ENCODE data around the gene NOXA1.

NOXA1 gene

DNA sequence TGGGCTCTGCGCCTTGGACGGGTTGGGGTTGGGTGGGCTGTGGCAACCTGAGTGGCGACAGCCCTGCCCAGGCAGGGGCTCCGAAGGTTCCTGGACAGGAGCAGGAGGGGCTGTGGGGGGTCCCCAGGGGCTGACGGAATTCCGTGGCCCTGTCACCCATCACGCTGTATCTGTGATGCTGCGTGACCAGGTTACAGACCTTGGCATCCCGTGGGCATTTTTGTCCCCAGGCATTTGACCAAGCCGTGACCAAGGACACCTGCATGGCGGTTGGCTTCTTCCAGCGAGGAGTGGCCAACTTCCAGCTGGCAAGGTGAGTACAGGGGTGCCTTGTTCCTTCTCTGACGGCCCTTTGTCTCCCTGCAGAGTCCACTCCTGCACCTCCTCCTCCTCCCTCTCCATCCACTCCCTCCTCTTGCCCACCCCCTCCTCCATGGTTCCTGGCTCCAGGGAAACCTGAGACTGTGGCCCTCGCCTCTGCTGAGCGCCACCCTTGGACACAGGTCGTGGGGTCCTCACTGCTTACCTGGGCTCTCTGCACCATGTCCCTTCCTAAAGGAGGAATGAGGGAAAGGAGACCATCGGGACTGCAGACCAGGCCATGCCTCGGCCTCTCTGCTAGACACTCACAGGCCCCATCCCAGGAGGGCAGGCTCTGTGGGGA, 3.0 kb downstream of the NOXA1 start:
- DNase-seq (ENCODE audit: insufficient read length, low spot score) = no peak
- FAIRE-seq = no peak

DNA sequence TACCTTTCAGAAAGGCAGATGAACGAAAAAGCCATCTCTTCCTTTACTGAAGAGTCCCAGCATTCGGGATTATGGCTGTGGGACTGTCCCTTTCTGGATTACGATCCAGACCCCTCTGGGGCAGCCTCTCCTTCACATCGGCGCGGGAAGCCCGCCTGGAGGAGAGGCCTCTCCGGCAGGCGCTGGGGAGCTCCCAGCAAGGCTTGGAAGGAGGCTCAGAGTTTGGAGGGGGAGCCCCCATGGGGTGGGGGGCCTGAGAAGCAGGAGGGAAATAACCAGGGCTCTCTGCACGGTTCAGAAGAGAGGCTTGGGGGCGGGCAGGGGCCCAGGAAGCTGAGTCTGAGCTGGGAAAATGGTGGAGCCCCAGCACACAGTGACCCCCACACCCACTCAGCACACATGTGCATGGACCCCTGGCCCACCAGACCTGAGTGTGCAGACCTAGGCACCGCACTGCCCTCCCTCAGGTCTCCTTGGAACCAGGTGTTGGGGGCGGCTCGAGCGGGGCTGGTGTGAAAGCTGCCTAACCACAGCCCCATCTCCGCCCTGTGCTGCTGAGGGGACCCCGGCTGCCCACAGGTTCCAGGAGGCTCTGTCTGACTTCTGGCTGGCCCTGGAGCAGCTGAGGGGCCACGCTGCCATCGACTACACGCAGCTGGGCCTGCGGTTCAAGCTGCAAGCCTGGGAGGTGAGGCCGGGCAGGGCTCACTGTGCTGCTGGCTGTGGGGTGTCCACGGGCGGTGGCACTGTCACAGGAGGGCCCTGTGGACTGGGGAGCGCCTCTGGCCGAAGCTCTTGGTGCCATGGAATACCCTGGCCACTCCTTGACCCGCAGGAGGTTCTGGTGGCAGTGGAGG, 4.5 kb downstream of the NOXA1 start:
- no peak for DNase-seq (ENCODE audit: insufficient read length, low spot score)
- FAIRE-seq = no peak

DNA sequence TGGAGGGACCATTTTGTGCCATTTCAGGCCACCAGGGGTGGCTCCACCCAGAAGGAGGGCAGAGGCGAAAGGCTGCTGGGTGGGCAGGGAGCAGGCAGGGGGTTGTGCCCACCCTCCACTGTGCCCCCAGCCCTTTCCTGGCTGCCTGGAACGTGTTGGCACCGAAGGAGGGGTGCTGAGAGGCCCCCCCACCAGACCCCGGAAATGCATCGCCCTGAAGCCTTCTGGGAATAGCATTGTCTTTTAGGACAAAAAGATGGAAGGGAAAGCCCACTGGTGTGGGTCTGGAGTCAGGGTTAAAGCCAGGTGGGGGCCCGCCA, 5.1 kb downstream of the NOXA1 start:
- DNase-seq (ENCODE audit: insufficient read length, low spot score) = no peak
- FAIRE-seq = no peak

DNA sequence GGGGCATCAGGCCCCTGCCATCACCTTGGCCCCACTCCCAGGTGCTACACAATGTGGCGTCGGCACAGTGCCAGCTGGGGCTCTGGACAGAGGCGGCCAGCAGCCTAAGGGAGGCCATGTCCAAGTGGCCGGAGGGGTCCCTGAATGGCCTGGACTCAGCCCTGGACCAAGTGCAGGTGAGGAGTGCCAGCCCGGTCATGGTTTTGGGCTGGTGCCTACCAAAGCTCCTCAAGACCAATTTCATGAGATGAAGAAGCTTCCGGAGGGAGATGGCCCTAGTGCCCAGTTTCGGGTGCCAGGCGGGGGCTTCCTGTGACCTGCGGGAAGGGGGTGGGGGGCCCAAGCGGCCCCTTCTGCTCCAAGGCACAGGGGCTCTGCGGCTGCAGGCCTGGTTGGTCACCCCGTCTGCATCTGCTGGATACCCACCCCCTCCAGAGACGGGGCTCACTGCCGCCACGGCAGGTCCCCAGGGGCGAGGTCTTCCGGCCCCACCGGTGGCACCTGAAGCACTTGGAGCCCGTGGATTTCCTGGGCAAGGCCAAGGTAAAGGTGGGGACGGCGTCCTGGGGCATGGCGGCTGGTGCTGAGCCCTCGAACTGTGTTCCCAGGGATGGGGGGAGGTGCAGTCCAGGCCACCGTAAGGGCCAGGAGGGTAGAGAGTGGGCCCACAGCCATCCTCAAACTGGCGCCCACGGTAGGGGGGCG, 5.8 kb downstream of the NOXA1 start:
- FAIRE-seq = no peak
- no peak for DNase-seq (ENCODE audit: insufficient read length, low spot score)

DNA sequence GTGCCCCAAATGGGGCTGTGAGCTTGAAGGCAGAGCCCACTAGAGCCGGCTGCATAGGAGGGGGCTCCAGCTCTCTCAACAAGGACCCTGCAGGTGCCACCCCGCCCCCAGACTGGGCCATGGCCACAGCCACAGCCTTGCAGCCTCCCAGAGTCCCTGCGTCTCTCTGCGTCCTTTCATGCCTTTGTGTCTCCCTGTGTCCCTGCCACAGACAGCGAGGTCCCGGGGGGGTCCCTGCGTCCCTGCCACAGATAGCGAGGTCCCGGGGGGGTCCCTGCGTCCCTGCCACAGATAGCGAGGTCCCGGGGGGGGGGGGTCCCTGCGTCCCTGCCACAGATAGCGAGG, 6.3 kb downstream of the NOXA1 start:
- no peak for DNase-seq (ENCODE audit: insufficient read length, low spot score)

DNA sequence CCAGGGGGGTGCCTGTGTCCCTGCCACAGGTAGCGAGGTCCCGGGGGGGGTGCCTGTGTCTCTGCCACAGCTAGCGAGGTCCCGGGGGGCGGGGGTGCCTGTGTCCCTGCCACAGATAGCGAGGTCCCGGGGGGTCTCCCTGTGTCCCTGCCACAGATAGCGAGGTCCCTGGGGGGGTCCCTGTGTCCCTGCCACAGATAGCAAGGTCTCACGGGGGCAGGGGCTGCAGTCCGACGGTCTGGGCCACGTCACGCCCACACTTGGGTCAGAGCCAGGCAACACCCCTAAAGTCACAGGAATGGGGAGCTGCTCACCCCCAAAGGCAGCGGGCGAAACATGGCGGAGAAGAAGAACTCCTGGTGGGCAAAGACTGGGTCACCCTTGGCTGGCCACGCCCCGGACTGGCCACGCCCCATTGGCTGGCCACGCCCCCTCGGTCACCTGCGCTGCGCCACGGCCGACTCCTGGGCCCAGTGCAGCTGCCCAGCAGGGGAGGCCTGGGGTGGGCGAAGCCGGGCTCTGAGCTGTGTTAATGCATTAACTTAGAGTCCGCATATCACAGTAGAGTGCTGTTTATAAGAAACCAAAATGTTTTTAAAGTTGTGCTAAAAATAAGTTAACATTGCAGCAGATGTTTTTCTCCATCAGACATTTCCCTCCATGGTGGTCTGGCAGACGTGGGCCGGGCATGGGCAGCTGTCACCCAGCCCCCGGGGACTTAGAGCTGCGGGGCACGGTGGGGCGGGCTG, 7.0 kb downstream of the NOXA1 start:
- DNase-seq (ENCODE audit: insufficient read length, low spot score) = no peak
- FAIRE-seq = no peak

More for the DNA sequence above, 6.3 kb downstream of the NOXA1 start:
- no peak for FAIRE-seq

DNA sequence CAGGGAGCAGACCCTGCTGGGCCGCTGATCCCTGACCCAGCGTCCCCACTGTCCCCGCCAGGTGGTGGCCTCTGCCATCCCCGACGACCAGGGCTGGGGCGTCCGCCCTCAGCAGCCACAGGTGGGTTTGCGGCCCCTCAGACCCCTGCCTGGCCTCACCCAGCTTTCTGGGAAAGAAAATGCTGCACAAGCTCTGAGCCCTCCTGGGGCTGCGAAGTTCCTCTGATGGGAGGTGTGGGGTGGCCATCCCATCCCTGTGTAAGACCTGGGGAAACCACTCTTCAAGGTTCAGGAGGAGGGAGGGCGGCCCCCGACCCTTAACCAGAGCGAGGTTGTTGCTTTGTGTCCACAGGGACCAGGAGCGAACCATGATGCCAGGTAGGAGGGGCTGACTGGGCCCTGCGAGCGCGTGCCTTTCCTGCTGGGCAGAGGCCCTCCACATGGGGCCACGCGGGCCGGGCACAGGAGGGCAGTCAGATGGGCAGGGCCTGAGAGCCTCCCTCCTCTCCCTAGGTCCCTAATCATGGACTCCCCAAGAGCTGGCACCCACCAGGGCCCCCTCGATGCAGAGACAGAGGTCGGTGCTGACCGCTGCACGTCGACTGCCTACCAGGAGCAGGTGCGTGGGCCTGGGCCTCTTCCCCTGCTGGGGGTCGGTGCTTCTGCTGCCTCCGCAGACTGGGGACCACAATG, 7.7 kb downstream of the NOXA1 start:
- no peak for DNase-seq (ENCODE audit: insufficient read length, low spot score)
- FAIRE-seq = no peak

DNA sequence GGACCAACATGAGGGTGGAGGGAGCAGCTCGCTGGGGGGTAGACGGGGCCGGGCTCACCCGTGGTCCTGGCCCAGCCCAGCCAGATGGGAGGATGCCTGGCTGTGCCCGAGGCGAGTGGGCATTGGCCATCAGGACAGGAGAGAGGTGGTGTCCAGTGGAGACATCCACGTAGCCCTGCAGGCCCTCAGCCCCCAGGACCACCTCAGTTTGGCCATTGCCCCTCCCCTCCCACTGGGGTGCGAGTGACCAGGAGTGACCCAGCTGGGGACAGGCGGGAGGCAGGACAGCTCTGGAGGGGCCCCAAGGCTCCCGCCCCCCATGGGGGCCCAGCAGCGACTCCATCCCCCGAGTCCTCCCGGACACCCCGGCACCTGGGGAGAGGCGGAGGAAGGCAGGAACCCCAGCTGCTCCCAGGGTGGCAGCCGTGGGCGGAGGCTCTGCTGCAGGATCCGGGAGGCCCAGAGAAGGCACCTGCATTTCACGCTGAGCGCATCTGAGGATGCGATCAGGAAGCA, 8.3 kb downstream of the NOXA1 start:
- no peak for FAIRE-seq

DNA sequence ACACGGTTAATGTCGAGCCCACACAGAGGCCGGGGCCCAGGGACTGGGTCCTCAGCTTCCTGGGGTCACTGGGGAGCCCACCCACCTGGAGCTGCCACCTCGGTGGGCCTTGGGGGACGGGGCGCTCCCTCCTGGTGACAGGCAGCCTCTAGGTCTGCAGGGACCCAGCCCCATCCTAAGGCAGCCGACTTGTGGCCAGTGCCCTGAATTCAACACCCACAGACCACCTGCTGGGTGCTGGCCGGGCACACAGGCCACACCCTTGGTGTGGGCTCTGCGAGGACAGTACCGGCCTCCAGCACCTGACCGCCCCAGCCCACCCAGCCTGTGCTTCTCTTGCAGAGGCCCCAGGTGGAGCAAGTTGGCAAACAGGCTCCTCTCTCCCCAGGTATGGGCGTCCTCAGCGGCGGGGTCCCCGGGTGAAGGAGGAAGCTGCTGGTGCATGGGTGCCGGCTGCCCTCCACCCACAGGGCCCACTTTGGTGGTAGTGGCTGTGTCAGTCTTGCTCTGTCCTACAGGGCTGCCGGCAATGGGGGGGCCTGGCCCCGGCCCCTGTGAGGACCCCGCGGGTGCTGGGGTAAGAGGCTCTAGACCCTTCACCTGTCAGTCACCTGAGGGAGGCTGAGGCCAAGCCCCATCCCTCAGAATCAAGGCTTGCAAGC, 9.6 kb downstream of the NOXA1 start:
- DNase-seq (ENCODE audit: insufficient read length, low spot score) (no peak), FAIRE-seq (no peak)

More for the DNA sequence above, 8.3 kb downstream of the NOXA1 start:
- DNase-seq (ENCODE audit: insufficient read length, low spot score) = no peak

DNA sequence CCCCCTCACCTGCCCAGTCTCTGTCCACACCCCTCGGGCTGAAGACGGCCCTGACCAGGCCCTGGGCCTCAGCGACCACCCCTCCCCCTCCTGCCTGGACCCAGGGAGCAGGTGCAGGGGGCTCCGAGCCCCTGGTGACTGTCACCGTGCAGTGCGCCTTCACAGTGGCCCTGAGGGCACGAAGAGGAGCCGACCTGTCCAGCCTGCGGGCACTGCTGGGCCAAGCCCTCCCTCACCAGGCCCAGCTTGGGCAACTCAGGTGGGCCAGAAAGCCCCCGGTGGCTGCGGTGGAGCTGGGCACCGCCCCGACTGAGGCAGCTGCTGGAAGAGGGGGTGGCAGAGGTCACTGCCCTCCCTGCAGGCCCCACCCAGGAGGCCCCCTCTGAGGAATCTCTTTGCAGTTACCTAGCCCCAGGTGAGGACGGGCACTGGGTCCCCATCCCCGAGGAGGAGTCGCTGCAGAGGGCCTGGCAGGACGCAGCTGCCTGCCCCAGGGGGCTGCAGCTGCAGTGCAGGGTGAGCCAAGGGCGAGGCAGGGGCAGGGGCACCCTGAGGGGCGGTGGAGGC, 10.2 kb downstream of the NOXA1 start:
- no peak for DNase-seq (ENCODE audit: insufficient read length, low spot score)
- FAIRE-seq = no peak

DNA sequence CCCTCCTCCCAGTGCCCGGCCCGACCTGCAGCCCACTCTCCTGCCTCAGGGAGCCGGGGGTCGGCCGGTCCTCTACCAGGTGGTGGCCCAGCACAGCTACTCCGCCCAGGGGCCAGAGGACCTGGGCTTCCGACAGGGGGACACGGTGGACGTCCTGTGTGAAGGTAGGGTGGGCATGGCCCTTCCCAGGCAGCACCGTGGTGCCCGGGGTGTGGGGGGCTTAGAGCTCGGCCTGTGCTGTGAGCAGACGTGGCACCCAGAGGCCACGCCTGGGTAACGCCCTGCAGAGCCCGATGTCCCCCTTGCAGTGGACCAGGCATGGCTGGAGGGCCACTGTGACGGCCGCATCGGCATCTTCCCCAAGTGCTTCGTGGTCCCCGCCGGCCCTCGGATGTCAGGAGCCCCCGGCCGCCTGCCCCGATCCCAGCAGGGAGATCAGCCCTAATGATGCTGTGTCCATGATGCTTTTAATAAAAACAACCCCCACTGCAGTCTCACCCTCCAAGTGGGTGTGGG, 10.8 kb downstream of the NOXA1 start:
- DNase-seq (ENCODE audit: insufficient read length, low spot score) (no peak), FAIRE-seq (no peak)

DNA sequence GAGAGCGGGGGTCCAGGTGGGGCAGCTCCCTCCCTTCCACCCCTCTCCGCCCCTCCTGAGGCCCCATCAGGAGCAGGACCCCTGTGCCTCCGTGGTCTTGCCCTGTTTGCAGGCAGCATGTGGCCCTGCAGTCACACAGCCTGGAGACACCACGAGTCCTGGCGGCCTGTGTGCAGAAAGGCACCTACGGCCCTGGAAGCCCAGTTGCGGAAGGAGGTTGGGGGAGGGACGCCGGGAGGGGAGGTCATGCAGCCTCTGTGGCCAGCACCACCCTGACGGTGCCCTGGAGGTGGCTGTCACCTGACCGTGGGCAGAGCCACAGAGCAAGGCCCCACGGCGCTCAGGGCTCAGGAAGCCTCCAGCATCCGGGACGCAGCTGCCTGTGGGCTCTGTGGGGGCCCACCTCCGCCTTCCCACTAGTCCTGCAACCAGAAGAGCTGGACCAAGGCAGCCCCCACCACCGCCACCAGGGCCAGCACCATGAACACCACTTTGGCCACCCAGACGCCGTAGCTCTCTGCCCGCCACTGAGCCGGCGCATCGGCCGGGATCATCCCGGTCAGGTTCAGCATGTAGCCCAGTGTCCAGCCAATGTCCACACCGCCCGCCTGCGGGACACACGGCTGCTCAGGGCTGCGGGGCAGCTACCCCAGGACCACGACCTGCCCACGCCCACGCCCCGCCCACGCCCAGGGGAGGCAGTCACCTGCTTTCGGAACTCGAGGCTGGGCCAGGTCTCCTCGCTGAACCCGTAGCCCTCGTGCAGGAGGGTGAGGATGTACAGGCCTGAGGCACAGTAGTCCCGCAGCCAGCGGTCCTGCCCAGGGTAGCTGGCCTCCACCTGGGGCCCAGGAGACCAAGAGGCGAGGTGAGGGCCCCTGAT, 11.5 kb downstream of the NOXA1 start:
- FAIRE-seq = no peak
- no peak for DNase-seq (ENCODE audit: insufficient read length, low spot score)

DNA sequence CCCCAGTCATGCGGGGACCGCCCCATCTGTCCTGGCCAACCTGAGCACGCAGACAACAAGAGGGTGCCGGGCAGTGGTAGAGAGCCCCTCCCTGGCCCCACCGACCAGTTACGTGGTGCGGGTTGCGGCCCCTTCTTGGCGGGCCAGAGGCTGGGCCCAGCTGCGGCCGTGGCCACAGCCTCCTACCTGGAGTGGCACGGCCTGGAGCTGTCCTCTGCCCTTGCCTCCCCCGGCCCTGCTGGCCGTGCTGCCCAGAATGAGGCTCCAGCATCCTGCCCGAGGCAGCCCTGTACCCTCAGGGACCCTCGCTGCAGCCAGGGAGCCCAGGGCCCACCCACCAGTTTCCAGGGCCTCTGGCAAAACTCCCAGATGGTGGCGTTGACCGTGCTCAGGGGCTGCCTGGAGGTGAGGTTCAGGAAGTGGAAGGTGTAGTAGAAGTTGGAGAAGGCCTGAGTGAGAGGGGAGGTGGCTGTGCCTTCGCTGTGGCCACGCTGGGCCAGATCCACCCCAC, 12.2 kb downstream of the NOXA1 start:
- DNase-seq (ENCODE audit: insufficient read length, low spot score) (no peak), FAIRE-seq (no peak)

DNA sequence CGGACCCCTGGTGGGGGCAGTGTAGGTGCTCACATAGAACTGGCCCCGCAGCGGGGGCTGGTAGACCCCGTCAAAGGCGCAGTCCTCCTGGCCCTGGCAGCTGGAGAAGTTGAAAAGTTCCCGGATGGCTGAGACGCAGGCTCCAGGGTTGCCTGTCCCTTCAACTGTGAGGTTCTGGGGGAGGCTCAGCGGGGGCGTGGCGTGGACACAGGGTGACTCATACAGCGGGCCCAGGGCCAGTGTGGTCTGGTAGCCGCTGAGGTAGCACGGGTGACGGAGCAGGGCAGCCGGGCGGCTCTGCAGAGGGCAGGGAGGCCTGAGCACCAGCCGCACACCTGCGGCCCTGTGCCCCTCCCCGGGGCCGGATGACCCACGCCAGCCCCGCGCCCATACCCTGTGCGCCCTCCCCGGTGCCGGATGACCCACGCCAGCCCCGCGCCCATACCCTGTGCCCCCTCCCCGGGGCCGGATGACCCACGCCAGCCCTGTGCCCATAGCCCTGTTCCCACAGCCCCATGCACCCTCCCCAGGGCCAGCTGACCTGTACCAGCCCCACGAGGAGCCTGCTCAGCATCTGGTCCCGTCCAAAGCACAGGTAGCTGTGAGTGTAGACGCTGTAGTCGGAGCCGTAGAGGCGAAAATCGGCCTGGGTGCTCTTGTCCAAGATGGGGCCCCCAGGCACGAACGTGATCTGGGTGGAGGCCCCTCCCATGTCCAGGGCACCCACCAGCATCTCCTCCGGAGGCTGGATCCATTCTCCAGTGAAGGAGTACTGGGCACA, 13.0 kb downstream of the NOXA1 start:
- peak; percentile 64 for FAIRE-seq
- DNase-seq (ENCODE audit: insufficient read length, low spot score) = peak; percentile 84

DNA sequence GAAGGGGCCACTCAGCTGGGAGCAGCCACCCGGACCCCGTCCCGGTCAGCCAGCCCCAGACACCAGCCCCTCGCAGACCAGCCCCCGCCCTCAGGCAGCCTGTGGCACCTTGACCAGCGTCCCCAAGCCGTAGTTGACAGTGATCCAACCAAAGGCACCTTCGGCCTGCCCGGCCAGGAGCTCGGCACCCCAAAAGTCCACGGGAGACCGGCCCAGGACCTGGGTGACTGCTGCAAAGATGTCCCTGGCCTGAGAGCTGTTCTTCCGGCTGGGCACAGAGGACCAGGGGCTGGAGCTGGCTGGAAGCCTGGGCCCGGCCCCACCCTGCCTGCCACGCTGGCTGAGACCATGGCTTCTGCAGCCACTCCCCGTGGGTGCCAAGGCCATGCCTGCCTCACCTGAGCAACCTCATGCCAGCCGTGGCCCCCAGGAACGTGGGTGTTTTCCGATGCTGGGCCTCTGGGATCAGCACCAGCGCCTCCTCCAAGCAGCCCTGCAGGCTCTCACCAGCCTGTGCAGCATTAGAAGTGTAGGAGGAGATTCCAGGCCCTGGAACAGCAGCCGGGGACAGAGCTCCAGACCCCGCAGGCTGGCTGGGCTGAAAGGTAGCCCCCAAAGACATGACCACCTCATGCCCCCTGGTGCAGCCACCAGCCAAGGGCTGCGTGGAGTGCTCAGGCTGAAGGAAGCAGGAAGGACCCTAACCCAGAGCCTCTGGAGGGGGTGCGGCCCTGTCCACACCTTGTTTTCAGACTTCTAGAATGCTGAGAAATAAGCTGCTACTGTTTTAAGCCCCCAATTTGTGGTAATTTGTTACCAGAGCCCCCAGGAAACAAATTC, 13.8 kb downstream of the NOXA1 start:
- no peak for DNase-seq (ENCODE audit: insufficient read length, low spot score)
- FAIRE-seq = no peak

All from HTR-8/SVneo (cell line).